TTC549 (cell line): ENCODE data around the gene CYP2J2.
"Not testable (repeated sequence)": the region's sequence is repeated elsewhere in the genome, so short reads cannot be mapped to it uniquely, and the experiment has no call there.

Experiments used
- FAIRE-seq: peaks from 2 replicates; lab custom pipeline; 2012; peaks lifted over from hg19 to GRCh38; lab: Jason Lieb, UNC

Gene CYP2J2

DNA sequence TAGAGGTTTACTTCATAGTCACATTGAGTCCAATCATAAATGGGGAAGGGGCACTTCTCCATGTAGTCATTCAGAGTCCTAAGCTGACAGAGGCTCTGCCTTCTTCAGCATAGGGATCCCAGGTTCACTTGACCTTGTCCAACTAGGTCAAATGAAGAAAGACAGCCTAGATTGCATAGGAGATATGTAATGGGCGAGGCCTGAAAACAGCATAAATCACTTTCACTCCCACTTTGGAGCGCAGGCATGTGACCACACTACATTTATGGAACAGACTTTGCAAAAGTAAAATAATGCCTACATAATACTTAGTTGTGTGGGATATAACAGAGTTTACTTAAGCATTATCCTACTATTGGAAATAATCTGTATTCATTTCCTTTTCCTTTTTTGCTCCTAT, 60.1 kb downstream of the CYP2J2 start:
- FAIRE-seq: no peak

DNA sequence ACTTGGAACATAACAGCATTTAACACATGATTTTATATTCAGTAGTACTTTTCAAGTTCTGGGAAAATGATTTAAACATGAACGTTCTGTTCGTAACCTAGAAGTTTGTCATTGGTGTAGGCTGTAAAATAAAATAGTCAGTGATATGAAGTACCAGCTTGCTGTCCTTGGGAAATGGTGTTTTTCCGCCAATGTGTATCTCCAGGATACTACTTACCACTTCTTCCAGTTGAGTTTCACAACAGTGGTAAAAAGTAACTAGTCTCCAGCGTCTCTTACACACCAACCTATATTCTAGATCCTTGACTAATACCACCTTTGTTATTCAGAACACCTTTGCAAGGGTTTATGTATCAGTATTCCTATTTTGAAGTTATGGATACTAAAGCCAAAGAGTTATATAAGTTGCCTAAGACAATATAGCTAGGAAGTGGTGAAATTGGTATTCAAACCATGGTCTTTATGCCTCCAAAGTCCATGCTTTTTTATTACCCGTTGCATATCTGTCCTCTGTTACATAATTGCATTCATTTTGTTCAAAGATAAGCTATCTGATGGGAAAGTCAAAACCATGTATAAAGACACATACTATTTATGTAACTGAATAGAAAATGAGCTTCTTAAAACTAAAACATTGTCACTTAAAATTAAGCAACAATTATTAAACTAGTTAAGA, 68.8 kb downstream of the CYP2J2 start:
- FAIRE-seq: no peak

DNA sequence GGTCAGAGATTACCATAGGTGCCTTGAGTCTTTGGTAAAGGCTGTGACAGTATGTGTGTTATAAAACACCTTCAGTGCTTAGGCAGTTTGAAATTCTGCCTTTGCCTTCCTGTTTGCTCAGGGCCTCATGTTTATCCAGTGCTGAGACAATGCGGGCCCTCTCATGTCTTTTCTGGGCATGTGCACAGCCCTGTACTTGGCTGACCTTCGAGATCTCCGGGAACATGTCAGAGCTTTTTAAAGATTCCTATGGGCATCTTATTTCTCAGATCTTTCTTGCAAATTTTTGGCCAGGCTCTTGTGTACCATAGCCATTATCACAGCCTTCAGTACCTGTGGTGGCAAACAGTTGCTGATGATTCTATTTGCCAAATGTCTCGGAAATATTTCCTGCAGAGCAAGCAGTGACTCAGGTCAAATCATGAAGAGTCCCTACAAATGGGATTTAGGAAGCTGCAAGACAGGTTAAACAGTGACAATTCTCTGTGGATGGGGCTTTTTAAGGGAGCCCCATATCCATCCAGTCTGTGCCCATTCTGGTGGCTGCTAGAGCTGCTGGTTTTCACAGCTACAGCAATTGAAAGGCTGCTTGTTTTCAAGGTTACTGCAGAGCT, 69.7 kb downstream of the CYP2J2 start:
- FAIRE-seq: no peak

DNA sequence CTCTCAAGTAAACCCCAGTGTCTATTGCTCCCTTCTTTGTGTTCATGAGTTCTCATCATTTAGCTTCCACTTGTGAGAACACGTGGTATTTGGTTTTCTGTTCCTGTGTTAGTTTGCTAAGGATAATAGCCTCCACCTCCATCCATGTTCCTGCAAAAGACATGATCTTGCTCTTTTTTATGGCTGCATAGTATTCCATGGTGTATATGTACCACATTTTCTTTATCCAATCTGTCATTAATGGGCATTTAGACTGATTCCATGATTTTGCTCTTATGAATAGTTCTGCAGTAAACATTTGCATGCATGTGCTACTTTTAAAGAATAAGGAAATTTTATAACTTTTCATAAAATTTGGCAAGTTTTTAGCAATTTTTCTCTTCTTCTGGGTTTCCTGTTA, 71.3 kb downstream of the CYP2J2 start:
- FAIRE-seq: not testable (repeated sequence)

DNA sequence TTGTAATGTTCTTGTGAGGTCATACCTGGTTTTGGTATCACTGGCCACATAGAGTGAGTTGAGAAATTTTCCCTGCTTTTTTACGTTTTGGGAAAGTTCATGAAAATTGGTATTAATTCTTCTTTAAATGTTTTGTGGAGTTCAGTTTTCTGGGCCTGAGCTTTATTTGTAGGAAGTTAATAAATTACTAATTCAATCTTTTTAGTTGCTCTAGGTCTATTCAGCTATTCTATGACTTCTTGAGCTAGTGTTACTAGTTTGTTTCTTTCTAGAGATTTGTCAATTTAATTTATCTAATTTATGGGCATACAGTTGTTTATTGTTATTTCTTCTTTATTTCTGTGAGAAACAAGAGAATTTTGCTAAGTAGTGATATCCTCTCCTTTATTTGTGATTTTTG, 74.5 kb downstream of the CYP2J2 start:
- no peak for FAIRE-seq

DNA sequence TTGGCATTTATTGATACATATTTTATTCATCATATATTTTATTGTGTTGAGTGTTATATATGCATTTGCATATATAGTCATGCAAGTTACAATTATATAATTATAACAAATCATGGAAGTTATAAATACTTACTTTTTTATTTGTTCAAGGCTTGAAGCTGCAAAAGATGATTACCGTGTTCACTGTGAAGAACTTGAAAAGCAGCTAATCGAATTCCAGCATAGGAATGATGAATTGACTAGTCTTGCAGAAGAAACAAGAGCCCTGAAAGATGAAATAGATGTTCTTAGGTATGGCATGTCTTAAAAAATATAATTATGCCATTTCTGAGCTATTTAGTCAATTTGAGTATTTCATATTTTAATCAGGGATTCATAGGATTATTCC, 79.7 kb downstream of the CYP2J2 start:
- FAIRE-seq: no peak

DNA sequence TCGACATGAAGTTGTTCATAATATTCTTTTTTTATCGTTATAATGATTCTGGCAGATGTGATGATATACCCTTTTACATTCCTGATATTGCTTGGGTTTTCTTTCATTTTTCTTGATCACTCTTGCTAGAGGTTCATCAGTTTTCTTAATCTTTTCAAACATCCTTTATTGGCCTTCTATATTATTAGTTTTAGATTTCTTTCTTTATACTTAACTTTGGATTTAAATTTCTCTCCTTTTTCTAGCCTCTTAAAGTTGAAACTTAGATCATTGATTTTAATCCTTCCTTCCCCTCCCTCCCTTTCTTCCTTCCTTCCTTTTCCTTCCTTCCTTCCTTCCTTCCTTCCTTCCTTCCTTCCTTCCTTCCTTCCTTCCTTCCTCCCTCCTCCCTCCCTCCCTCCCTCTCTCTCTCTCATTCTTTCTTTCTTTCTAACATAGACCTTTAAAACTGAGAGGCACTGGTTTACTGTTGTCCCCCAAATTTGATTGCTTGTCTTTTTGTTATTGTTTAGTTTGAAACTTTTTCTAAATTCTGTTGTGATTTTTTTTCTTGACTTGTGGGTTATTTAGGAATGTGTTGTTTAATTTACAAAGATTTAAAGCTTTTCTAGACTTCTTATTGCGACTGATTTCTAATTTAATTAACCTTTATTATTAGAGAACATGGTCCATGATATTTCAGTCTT, 80.2 kb downstream of the CYP2J2 start:
- no peak for FAIRE-seq

DNA sequence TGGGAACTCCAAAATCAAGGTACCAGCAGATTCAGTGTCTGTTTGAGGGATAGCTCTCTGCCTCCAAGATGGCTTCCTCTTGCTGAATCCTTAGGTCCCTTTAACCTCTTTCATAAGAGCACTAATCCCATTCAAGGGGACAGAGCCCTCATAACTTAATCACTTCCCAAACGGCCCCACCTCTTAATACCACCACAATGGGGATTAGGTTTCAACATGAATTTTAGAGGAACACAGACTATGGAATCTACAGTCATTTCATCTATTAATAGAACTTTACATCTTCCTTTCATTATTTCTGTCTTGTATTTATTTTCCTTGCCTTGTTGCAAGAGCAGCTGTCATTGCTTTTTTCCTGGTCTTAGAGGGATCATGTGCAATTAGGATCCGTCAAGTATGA, 81.5 kb downstream of the CYP2J2 start:
- no peak for FAIRE-seq
